Endothelial cell of umbilical vein (primary cell): ENCODE measurements around the gene FAM241B. TPM values are rescaled to one million over a fixed set of nuclear protein-coding genes. Genes with fewer than 3 reads are reported as not detected.

ENCODE experiments used
- BruUV-seq: library from RNA; stranded (reverse); fragments of 400-500 nt; replicated peaks from 2 replicates; lab custom pipeline; 2021; lab: Mats Ljungman, UMichigan
- CTCF ChIA-PET: fragments of 300-600, 350-600 bp; sonication (Branson Sonifier 250); formaldehyde crosslinking; loops from one replicate; lab custom pipeline; 2021; ENCODE audit warnings: antibody characterized with exemption, inconsistent platforms; lab: Charles Lee
- POLR2A ChIA-PET: fragments of 300-600, 350-600 bp; sonication (Branson Sonifier 250); formaldehyde crosslinking; loops from one replicate; lab custom pipeline; 2021; ENCODE audit warnings: antibody characterized with exemption, inconsistent platforms; lab: Charles Lee
- DNase-seq: peaks from one replicate; pipeline ENCODE4 v3.0.0-alpha.2; 2011; ENCODE audit warnings: low read depth, low spot score
- FAIRE-seq: peaks from 2 replicates; lab custom pipeline; 2011; peaks lifted over from hg19 to GRCh38; lab: Jason Lieb, UNC
- H2AFZ ChIP-seq: 2 replicates; pipeline ENCODE4 v1.6.0; 2012; ENCODE audit warnings: low read depth, low read length, control low read depth, inconsistent platforms
- H3K27ac ChIP-seq: 2 replicates; pipeline ENCODE4 v1.5.1; 2011; ENCODE audit warnings: low read depth, mild to moderate bottlenecking, control low read depth, low read length, moderate library complexity; ENCODE audit not compliant: insufficient read depth
- H3K27me3 ChIP-seq, 2 experiments: 2 replicates each; pipeline versions ENCODE4 v1.6.0 to v1.6.1; 2011; ENCODE audit warnings: low read length in 2 of 2, mixed read lengths in 1 of 2; ENCODE audit not compliant: control insufficient read depth in 2 of 2, insufficient read depth in 2 of 2
- H3K36me3 ChIP-seq, 2 experiments: 2 replicates in 1 of 2; 3 replicates in 1 of 2; pipeline ENCODE4 v1.5.1; 2011; ENCODE audit warnings: low read length in 2 of 2, mild to moderate bottlenecking in 1 of 2, moderate library complexity in 1 of 2; ENCODE audit not compliant: control insufficient read depth in 2 of 2, insufficient read depth in 2 of 2; ENCODE audit errors: extremely low read depth in 1 of 2
- H3K4me1 ChIP-seq: 3 replicates; pipeline ENCODE4 v1.5.1; 2011; ENCODE audit warnings: mild to moderate bottlenecking, low read length; ENCODE audit not compliant: control insufficient read depth, insufficient read depth; ENCODE audit errors: extremely low read depth
- H3K4me2 ChIP-seq: 2 replicates; pipeline ENCODE4 v1.6.1; 2011; ENCODE audit warnings: low read length, control low read depth, mixed read lengths; ENCODE audit not compliant: insufficient read depth
- H3K4me3 ChIP-seq, 3 experiments: fragments of 200-600 bp in 1 of 3; sonication (generic), shearing (Covaris generic) in 1 of 3; replicated peaks in 1 of 3; 2 replicates each; pipeline ENCODE4 v1.5.1; 2011 to 2016; ENCODE audit warnings: control low read depth in 3 of 3, low read length in 3 of 3, mild to moderate bottlenecking in 2 of 3, inconsistent platforms in 1 of 3, low read depth in 1 of 3, moderate library complexity in 1 of 3; ENCODE audit not compliant: insufficient read depth in 1 of 3
- H3K79me2 ChIP-seq: 2 replicates; pipeline ENCODE4 v1.6.0; 2012; ENCODE audit warnings: low read length, inconsistent platforms; ENCODE audit not compliant: control insufficient read depth, insufficient read depth
- H3K9ac ChIP-seq: replicated peaks from 2 replicates; pipeline ENCODE3; 2011; ENCODE audit warnings: low read length, control low read depth; ENCODE audit not compliant: insufficient read depth; ENCODE audit errors: extremely low read depth
- H3K9me1 ChIP-seq: replicated peaks from 3 replicates; pipeline ENCODE4 v1.6.0; 2011; ENCODE audit warnings: mild to moderate bottlenecking, low read length; ENCODE audit not compliant: control insufficient read depth, insufficient read depth; ENCODE audit errors: extremely low read depth
- H3K9me3 ChIP-seq: replicated peaks from 2 replicates; pipeline ENCODE4 v1.5.1; 2012; ENCODE audit warnings: low read length, inconsistent platforms; ENCODE audit not compliant: control insufficient read depth, insufficient read depth
- H4K20me1 ChIP-seq: replicated peaks from 2 replicates; pipeline ENCODE3; 2011; ENCODE audit warnings: mild to moderate bottlenecking, low read length; ENCODE audit not compliant: control insufficient read depth, insufficient read depth; ENCODE audit errors: extremely low read depth
- CTCF ChIP-seq, 2 donors: IDR thresholded peaks; 1 replicate in 1 of 2; 2 replicates in 1 of 2; pipeline ENCODE4 v1.5.1; 2011; ENCODE audit warnings: low read length in 2 of 2, mild to moderate bottlenecking in 2 of 2, moderate library complexity in 2 of 2, control low read depth in 1 of 2, inconsistent platforms in 1 of 2, low read depth in 1 of 2; ENCODE audit not compliant: insufficient read depth in 1 of 2; ENCODE audit errors: extremely low read depth in 1 of 2
- EZH2 ChIP-seq: IDR thresholded peaks from 2 replicates; pipeline ENCODE4 v1.6.1; 2012; ENCODE audit warnings: borderline replicate concordance, low read depth, mild to moderate bottlenecking, moderate library complexity, low read length, inconsistent platforms; ENCODE audit not compliant: severe bottlenecking
- FOS ChIP-seq: IDR thresholded peaks from 2 replicates; pipeline ENCODE4 v1.6.1; 2011; ENCODE audit warnings: mild to moderate bottlenecking, low read length, moderate library complexity, borderline replicate concordance; ENCODE audit not compliant: insufficient read depth
- GATA2 ChIP-seq: IDR thresholded peaks from 2 replicates; pipeline ENCODE4 v1.7.0; 2011; ENCODE audit warnings: low read depth, mild to moderate bottlenecking, moderate library complexity, mixed read lengths, low read length; ENCODE audit not compliant: insufficient read length, insufficient read depth
- JUN ChIP-seq: IDR thresholded peaks from 2 replicates; pipeline ENCODE4 v1.6.1; 2011; ENCODE audit warnings: borderline replicate concordance, low read depth; ENCODE audit not compliant: insufficient read length, insufficient read depth
- MAX ChIP-seq: IDR thresholded peaks from 2 replicates; pipeline ENCODE4 v1.6.1; 2011; ENCODE audit not compliant: insufficient read depth, insufficient read length
- MYC ChIP-seq: IDR thresholded peaks from one replicate; pipeline ENCODE4 v1.6.1; 2011; ENCODE audit warnings: mild to moderate bottlenecking, low read depth, low read length
- POLR2A ChIP-seq: IDR thresholded peaks from 2 replicates; pipeline ENCODE4 v1.6.1; 2012; ENCODE audit warnings: low read depth, mild to moderate bottlenecking, control low read depth, low read length
- POLR2AphosphoS5 ChIP-seq: IDR thresholded peaks from 2 replicates; pipeline ENCODE4 v1.6.1; 2012; ENCODE audit warnings: low read depth, mild to moderate bottlenecking, control low read depth, low read length, moderate library complexity; ENCODE audit not compliant: insufficient read depth
- dilution Hi-C: fragments of 300-500 bp; cut with MboI; formaldehyde crosslinking; loops from one replicate; pipeline ENCODE4 v1.15.0; 2019; ENCODE audit warnings: low sequenced_read_pairs; ENCODE audit not compliant: extremely low pct_ligation_motif_present
- intact Hi-C: fragments of 100-400 bp; cut with micrococcal nuclease; formaldehyde crosslinking; loops from one replicate; pipeline ENCODE4 v1.10.0; 2022
- polyA plus RNA-seq, 4 experiments: library from polyadenylated mRNA; depleted of rRNA in 3 of 4; stranded (reverse) in 3 of 4; unstranded in 1 of 4; fragments of >200 nt; gene quantifications; 2 replicates each; pipeline versions ENCODE4 v1.2.1 to v1.2.3, GENCODE V29; 2011 to 2012; ENCODE audit warnings: missing spikeins in 1 of 4
- total RNA-seq: library from RNA; stranded (reverse); gene quantifications from 2 replicates; pipeline ENCODE4 v1.2.3, GENCODE V29; 2021

Gene FAM241B
- total and polyA plus RNA-seq, 2 donors (not counting 3 experiments of a cell fraction or from before 2014, with no cell fraction given), result 0.23 TPM; not detected in 1

- Histone ChIP-seq H3K4me1 (no peaks in the 10 kb centered on the region), H3K79me2 (no peaks in the 10 kb centered on the region), H3K36me3 (no peaks in the 10 kb centered on the region), H3K9me1 (no peaks in the 10 kb centered on the region), H4K20me1 (no peaks in the 10 kb centered on the region), H3K27ac (no peak overlapping the region), H2AFZ (no peak overlapping the region), H3K4me2 (no peak overlapping the region), H3K9me3 (no peaks in the 10 kb centered on the region), H3K9ac (no peak overlapping the region), H3K27me3 (peaks cover 2 to 3% of the 10 kb centered on the region in 2 experiments), H3K4me3 (no peak overlapping the region)
- BruUV-seq, result no TSS peak
- dilution Hi-C loops (no loop called here), intact Hi-C loops (loop anchor here (1.0 to 10.0 kb wide), 5 partner anchors 73 to 409 kb away; no protein-coding TSS in a partner anchor)
- FAIRE-seq (no peak), DNase-seq (no peak)
- POLR2A ChIA-PET, result no interaction called here
- CTCF ChIA-PET, result interaction anchor here (0.7 to 11.3 kb wide), 27 partner anchors 8 to 503 kb away, joined by 3 to 276 read pairs (median 4); partner anchors contain the start of genes COL13A1 and TYSND1
- TF ChIP-seq MAX (no peak), POLR2AphosphoS5 (no peak), GATA2 (no peak), MYC (no peak), CTCF (IDR thresholded peaks at IDR 0.05; ENCODE audit: extremely low read depth in 1 of 2, insufficient read depth in 1 of 2, low read depth in 1 of 2, low read length in 2 of 2) (no peak), JUN (no peak), FOS (no peak), POLR2A (no peak), EZH2 (no peak)
These were observed 14.0 kb downstream of the FAM241B start for GRCh38 chr10:69643779-69644657.
